GM18951 (cell line): ENCODE data around the gene OR10H5.
"Not testable (repeated sequence)": the region's sequence is repeated elsewhere in the genome, so short reads cannot be mapped to it uniquely, and the experiment has no call there.

ENCODE experiments used
- POLR2A ChIP-seq: IDR thresholded peaks from 4 replicates; pipeline ENCODE4 v1.6.1; 2011; ENCODE audit warnings: mild to moderate bottlenecking; ENCODE audit not compliant: insufficient read length, insufficient read depth; ENCODE audit errors: extremely low read depth
- in situ Hi-C: fragments of 300-500 bp; cut with MboI; formaldehyde crosslinking; loops from one replicate; pipeline ENCODE4 v1.12.0; 2022; ENCODE audit warnings: low sequenced_read_pairs, mixed read lengths, inconsistent platforms; ENCODE audit not compliant: unreplicated experiment

OR10H5 gene

GRCh38 chr19:15787611-15788155 lies at the start of gene OR10H5:
OR10H5 (plus strand) TSS chr19:15787661; CDS start chr19:15794049, 6,388 bp downstream.
- in situ Hi-C loops = no loop called here
- TF ChIP-seq POLR2A = no peak

- in situ Hi-C loops = no loop called here
- no peak for TF ChIP-seq POLR2A
Observed at GRCh38 chr19:15737722-15738121, 49.7 kb upstream of the OR10H5 start, which contains the start of gene OR10H3. OR10H3 (plus strand) TSS chr19:15737985; CDS start chr19:15741393, 3,408 bp downstream.

- no peak for TF ChIP-seq POLR2A
- in situ Hi-C loops = no loop called here
Observed at GRCh38 chr19:15740785-15741184, 46.7 kb upstream of the OR10H5 start.

- in situ Hi-C loops = no loop called here
- TF ChIP-seq POLR2A = no peak
Observed at GRCh38 chr19:15748239-15748638, 39.2 kb upstream of the OR10H5 start.

- in situ Hi-C loops = no loop called here
- TF ChIP-seq POLR2A = no peak
Observed at GRCh38 chr19:15758379-15758778, 29.1 kb upstream of the OR10H5 start.

- in situ Hi-C loops = no loop called here
- no peak for TF ChIP-seq POLR2A
Observed at GRCh38 chr19:15759962-15760565, 27.4 kb upstream of the OR10H5 start.

- in situ Hi-C loops = no loop called here
- no peak for TF ChIP-seq POLR2A
Observed at GRCh38 chr19:15769586-15769985, 17.9 kb upstream of the OR10H5 start.

- in situ Hi-C loops = not testable (repeated sequence)
Observed at GRCh38 chr19:15774159-15774558, 13.3 kb upstream of the OR10H5 start.

GRCh38 chr19:15775249-15775648 lies 12.2 kb upstream of the OR10H5 start:
- TF ChIP-seq POLR2A = no peak
- in situ Hi-C loops = no loop called here

GRCh38 chr19:15776264-15776663 lies 11.2 kb upstream of the OR10H5 start:
- TF ChIP-seq POLR2A = no peak
- in situ Hi-C loops = no loop called here

- no peak for TF ChIP-seq POLR2A
- in situ Hi-C loops = no loop called here
Observed at GRCh38 chr19:15776991-15777970, 10.2 kb upstream of the OR10H5 start.

GRCh38 chr19:15779756-15780476 lies 7.5 kb upstream of the OR10H5 start:
- no peak for TF ChIP-seq POLR2A
- in situ Hi-C loops = no loop called here

GRCh38 chr19:15780610-15781418 lies 6.6 kb upstream of the OR10H5 start:
- in situ Hi-C loops = no loop called here
- TF ChIP-seq POLR2A = no peak

- no peak for TF ChIP-seq POLR2A
- in situ Hi-C loops = no loop called here
Observed at GRCh38 chr19:15781661-15782060, 5.8 kb upstream of the OR10H5 start.
